NK-92 treated with Interleukin-12 subunit alpha and Interleukin-12 subunit beta, amount 100 ng/mL, for 24 hours (cell line): ENCODE results near the gene GOLGA6D.
"Not testable (repeated sequence)": the region's sequence is repeated elsewhere in the genome, so short reads cannot be mapped to it uniquely, and the experiment has no call there.

Experiments used
- DNase-seq: peaks from one replicate; lab custom pipeline; 2025; lab: John Stamatoyannopoulos, UW

Gene GOLGA6D

GRCh38 chr15:75293660-75294059, 11.0 kb downstream of the GOLGA6D start:
- not testable (repeated sequence) for DNase-seq

GRCh38 chr15:75298541-75299310, 16.1 kb downstream of the GOLGA6D start:
- DNase-seq: not testable (repeated sequence)

- DNase-seq: not testable (repeated sequence)
These were observed 16.7 kb downstream of the GOLGA6D start for GRCh38 chr15:75299311-75299688.

DNA sequence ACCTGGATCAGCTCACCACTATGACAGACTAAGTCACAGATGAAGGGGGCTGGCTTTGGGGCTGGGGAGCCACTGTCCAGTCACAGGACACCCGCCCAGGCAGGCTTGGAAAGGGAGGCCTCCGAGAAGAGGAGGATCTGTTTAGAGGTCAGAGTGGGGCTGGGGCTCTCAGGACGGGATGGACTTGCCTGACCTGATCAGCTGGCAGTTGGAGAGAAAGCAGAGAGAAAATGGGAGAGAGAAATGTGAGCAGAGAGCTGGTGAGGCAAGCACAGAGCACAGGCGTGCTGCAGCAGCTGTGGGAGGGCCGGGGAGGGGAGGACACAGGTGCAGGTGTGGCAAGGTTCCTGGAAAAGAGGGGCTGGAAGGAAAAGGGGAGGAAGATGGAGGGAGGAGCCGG, 17.4 kb downstream of the GOLGA6D start:
- DNase-seq: not testable (repeated sequence)

GRCh38 chr15:75302318-75302717, 19.7 kb downstream of the GOLGA6D start:
- DNase-seq: no peak

- DNase-seq: not testable (repeated sequence)
These were observed 20.1 kb downstream of the GOLGA6D start for GRCh38 chr15:75302753-75303152.

DNA sequence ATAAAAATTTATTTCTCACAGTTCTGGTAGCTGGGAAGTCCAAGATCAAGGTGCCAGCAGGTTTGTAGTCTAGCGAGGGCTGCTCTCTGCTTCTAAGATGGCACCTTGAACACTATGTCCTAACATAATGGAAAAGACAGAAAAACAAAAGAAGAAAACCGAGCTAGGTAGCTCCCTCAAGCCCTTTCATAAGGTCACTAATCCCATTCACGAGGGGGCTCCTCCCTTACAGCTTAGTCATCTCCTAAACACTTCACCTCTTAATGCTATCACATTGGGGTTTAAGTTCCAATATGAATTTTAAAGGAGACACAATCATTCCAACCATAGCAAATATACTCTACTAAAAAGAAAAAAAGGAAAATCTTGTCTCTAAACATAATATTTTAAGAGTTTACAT, 23.6 kb downstream of the GOLGA6D start:
- no peak for DNase-seq

- DNase-seq: no peak
These were observed 25.2 kb downstream of the GOLGA6D start for GRCh38 chr15:75307778-75308390.

GRCh38 chr15:75309711-75310110, 27.1 kb downstream of the GOLGA6D start:
- DNase-seq: no peak

DNA sequence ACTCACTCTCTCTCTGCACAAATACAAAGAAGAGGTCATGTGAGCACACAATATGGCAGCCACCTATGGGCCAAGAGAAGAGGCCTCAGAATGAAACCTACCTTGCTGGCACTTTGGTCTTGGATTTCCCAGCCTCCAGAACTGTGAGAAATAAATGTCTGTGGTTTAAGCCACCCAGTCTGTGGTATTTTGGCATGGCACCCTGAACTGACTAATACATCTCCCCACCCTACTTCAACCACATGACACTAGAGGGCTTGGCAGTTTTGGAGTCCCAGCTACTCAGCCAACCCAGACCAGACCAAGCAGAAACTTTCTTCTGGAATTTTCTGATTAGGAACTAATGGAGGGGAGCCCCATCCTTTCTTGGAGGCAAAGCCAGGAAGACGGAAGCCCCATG, 29.9 kb downstream of the GOLGA6D start:
- DNase-seq: not testable (repeated sequence)

GRCh38 chr15:75313116-75313845, 30.6 kb downstream of the GOLGA6D start:
- no peak for DNase-seq

DNA sequence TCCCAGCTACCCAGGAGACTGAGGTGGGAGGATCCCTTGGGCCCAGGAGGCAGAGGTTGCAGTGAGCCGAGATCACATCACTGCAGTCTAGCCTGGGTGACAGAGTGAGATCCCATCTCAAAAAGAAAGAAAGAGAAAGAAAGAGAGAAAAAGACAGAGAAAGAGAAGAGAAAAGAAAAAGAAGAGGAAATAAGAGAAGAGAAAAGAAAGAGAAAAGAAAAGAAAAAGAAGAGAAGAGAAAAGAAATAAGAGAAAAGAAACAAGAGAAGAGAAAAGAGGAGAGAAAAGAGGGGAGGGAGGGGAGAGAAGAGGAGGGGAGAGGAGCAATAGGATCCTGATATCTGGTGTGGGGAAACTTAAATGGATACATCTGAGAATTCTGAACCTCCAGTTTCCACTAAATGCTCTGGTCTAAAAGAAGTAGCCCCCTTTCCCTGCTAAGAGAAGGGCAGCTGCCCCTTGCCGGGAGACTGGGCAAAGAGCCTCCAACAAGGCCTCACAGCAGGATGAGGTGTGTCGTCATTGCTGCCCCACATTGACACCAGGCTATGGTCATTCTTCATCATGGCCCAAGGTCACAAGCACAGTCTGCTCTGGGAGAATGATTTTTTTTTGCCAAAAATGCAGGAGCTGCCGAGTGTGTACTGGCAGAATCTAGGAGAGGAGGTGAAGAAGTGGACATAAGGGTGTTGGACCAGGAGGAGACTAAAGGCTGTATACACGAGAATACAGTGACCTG, 32.1 kb downstream of the GOLGA6D start:
- DNase-seq: no peak

- not testable (repeated sequence) for DNase-seq
These were observed 36.7 kb downstream of the GOLGA6D start for GRCh38 chr15:75319231-75319897.

DNA sequence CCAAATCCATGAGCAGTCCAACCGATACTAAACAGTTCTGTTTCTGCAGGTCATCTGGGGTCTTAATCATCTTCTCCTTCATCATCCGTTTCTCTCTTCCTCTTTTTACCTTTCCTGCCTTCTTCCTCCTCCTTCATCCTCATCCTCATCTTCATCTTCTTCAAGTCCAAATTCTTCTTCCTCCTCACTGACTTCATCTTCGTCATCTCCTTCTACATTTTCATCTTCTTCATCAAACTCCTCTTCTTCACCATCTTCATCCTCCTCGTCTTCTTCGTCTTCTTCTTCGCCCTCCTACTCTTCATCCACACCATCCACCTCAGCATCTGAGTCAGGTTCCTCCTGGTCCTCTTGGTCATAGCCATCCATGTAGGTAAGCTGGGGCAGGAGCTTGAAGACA, 39.1 kb downstream of the GOLGA6D start:
- no peak for DNase-seq

GRCh38 chr15:75325922-75326321, 43.3 kb downstream of the GOLGA6D start:
- no peak for DNase-seq

GRCh38 chr15:75327005-75327404, 44.4 kb downstream of the GOLGA6D start:
- no peak for DNase-seq

GRCh38 chr15:75327491-75327890, 44.9 kb downstream of the GOLGA6D start:
- no peak for DNase-seq

- no peak for DNase-seq
These were observed 46.1 kb downstream of the GOLGA6D start for GRCh38 chr15:75328493-75329314.

- no peak for DNase-seq
These were observed 46.9 kb downstream of the GOLGA6D start for GRCh38 chr15:75329571-75329970.

DNA sequence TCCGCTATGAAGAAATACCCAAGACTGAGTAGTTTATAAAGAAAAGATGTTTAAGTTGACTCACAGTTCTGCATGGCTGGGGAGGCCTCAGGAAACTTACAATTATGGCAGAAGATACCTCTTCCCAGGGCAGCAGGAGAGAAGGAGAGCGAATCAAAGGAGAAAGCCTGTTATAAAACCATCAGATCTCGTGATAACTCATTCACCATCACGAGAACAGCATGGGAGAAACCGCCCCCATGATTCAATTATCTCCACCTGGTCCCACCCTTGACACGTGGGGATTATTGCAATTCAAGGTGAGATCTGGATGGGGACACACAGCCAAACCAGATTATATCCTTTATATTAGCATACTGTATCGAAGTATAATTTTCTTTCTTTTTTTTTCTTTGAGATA, 49.5 kb downstream of the GOLGA6D start:
- DNase-seq: not testable (repeated sequence)
